ENCODE results near the gene AP4S1. TPM values are rescaled to one million over a fixed set of nuclear protein-coding genes. Genes with fewer than 3 reads are reported as not detected.

Gene AP4S1
- total RNA-seq, 1 experiment from 2014 or later, result 15.2 TPM

DNA sequence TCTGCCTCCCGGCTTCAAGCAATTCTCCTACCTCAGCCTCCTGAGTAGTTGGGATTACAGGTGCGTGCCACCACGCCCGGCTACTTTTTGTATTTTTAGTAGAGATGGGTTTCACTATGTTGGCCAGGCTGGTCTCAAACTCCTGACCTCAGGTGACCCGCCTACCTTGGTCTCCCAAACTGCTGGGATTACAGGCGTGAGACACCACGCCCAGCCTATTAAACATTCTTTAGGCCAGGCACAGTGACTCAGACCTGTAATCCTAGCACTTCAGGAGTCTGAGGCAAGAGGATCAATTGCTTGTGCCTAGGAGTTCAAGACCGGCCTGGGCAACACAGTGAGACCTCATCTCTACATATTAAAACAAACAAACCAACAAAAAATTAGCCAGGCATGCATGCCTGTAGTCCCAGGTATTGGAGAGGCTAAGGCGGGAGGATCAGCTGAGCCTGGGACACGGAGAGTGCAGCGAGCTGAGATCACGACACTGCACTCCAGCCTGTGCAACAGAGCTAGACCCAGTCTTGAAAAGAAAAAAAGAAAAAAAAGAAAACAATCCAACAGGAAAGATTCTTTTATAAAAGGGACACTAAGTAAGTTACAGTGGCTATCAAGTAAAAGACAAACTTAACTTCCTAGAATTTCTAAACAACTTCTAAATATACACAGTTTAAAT is 111.9 kb downstream of the AP4S1 start:
- no peak for DNase-seq (ENCODE audit: low spot score)

DNA sequence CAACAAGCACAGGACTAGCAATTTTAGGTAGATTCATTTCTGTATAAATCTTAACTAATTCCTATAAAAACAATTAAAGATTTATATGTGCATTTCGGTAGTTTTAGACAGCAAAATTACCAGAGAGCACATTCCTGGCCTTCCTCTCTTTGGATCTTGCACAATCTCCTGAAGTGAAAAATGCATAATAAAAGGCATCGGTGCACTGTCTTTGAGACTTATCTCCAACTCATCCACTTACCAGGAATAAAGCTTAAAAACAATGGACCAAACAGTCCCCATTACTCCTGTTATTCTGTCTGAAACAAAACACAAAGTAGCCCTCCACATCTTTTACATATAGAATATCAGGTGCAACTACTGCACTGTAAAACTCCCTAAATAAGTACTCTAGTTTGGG is 112.9 kb downstream of the AP4S1 start:
- DNase-seq (ENCODE audit: low spot score), result no peak

DNA sequence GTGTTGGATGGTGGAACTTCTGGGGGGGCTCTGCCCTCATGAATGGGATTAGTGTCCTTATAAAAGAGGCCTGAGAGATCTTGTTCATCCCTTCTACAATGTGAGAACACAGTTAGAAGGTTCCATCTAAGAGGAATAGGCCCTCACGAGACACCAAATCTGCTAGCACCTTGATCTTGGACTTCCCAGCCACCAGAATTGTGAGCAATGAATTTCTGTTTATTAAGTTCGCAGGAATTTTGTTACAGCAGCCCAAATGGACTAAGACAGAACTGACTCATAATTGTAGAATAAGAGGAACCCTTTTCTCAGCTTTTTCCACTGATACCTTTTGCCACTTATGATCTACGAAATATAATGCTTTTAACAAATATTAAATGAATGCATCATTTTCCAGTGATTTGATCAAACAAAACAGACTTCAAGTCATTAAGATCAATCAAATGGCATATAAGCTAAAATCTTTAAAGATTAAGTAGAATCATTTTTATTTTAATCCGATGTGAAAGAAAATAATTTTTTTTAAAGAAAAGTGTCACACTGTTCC is 113.9 kb downstream of the AP4S1 start:
- no peak for DNase-seq (ENCODE audit: low spot score)

DNA sequence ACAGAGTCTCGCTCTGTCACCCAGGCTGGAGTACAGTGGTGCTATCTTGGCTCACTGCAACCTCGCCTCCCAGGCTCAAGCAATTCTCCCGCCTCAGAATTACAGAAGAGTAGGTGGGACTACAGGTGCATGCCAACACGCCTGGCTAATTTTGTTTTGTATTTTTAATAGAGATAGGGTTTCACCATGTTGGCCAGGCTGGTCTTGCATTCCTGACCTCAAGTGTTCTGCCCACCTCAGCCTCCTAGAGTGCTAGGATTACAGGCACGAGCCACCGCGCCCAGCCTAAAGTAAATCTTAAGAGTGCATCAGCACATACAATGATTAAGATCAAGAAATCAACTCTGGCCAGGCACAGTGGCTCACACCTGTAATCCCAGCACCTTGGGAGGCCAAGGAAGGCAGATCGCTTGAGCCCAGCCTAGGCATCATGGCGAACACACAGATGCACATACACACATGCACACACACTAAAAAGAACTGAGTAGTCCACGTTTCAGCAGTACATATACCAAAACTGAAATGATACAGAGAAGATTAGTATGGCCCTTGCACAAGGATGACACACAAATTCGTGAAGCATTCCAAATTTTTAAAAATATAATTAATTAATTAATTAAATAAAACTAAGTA is 117.1 kb downstream of the AP4S1 start:
- DNase-seq (ENCODE audit: low spot score), result no peak

Other genes with a start within 250 kb of the AP4S1 start
- gene COCH, start 151.1 kb upstream of the AP4S1 start, total RNA-seq (2014; rRNA removed; shearing (Covaris generic)), result not detected in 2 replicates
- 15.2 and 18.5 TPM in 2 replicates for gene STRN3, start 730 bp downstream of the AP4S1 start, total RNA-seq (2014; rRNA removed; shearing (Covaris generic))
- 77.7 and 87.4 TPM in 2 replicates for gene HECTD1, start 182.1 kb downstream of the AP4S1 start, total RNA-seq (2014; rRNA removed; shearing (Covaris generic))